HCEC 1CT (cell line): Measurements from ENCODE around the gene ULK2.
A peak's percentile ranks its signal among the peaks of the same experiment; 100 is the strongest.
"Not testable (repeated sequence)": the region's sequence is repeated elsewhere in the genome, so short reads cannot be mapped to it uniquely, and the experiment has no call there.

Experiments used
- DNase-seq: peaks from one replicate; pipeline ENCODE4 v3.0.0-alpha.2; 2017

The ULK2 gene

DNA sequence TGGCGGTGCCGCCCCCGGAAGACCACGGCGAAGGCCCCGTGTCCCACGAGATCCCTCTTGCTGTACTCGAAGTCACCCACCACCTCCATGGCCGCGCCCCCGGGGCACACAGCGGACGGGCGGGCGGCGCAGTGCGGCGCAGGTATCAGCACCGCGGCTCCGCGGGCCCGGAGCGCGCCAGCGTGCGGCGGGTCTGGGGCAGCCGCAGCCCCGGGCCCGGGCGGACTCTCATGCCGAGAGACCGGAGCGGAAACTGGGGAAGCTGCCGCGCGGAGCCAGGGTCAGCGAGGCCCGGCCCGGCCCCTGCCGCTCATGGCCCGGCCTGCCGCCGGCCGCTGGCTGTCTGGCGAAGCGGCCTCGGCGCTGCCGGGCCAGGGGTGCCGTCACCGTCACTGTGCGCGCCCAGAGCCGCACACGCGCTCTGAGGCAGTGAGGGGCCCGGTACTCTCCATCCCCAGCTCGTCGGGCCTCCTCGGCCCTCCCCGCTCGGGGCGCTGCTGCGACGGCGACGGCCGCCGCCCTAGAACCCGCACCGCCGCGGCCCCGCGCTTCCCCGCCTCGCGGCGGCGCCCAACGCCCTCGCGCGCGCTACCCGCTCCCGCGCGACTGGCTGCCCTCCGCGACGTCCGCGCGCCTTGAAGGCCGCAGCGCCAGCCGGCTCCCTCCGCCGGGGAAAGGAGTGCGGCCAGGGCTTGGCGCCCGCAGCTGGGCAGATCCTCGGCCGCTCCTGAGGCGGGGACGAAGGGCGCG is at the start of gene ULK2:
TSS of gene ULK2 (minus strand) at position 608 of the 750 bp plus-strand sequence. CDS start at position 89, 519 bp downstream.
- DNase-seq: peak; percentile 34

DNA sequence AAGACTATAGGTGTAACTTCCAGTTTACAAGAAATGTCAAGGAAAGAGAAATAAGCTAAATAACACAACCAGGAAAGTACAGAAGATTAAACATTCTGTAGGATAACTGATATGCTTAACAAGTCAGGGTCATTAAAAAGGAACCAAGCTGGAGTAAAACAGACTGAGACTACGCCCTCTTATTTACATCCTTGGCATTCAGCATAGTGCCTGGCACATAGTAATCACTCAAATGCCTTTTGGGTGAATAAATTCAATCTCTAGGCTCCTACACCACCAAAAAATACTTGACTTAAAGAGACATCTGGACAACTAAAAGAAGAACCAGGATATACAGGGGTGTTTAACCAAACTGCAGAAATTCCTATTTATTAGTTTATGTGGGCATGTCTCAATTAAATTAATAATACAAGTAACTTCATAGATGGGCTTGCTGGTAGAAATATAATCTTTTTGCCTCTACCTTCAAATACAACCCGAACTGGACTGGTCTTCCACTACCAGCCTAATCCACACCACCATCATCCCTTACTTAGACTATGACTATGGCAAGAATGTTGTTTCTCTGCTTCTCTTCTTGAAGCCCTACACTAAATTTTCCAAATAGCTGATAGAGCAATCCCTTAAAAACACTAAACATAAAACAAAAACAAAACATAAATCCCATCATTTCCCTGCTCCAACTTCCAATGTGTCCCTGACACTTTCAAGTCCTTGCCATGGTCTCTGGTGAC is 47.7 kb upstream of the ULK2 start:
- no peak for DNase-seq

DNA sequence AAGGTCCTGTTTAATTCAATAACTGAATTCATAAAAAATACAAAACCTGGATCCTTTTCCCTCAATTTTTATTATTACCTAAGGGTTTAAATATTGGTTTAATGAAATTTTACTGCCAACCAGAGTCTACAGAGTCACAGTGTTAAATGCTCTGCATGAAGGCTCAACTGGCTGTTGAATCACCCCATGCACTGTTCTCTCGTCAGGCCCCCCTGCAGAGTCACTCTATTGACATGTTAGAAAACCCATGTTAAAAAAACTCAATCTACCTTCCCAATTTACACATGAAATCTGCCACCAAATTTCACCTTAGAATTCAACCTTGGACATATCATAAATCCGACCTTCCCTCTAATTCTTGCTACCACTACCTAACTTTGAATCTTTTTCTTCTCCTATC is 43.3 kb upstream of the ULK2 start:
- DNase-seq: no peak

DNA sequence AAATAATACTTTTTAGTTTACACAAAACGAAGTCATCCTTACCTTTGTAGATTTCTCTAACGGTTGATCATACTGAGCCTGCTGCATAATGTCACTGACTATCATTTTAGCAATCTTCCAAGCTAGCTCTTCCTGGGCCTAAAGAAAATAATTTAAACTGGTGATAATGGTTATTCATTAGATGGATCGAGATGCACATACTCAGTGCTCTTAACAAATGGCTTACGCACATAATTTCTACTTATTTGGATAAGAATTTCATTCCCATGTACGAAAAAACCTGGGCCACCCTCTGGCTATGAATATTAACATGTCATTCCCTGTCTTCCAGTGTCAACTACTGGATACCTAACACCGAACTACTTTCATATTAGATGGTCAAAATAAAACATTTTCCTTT is 41.4 kb upstream of the ULK2 start:
- no peak for DNase-seq

DNA sequence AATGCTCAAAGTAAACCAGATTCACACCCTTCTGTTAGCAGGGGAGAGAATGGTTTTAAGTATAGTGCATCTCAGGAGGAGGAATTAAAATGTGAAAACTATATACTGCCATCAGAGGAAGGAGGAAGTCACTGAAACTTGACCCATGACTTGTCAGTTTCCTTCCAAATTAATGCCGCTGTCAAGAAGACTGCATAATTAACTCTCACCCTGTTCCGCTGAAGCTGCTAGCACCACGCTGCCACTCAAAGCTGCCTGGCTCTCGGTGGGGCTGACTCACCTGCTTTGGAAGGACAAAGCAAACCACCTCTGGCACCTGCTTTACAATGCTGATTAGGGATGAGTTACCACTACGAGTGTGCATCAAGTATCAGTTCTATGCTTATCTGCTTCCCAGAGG is 37.8 kb upstream of the ULK2 start:
- no peak for DNase-seq

DNA sequence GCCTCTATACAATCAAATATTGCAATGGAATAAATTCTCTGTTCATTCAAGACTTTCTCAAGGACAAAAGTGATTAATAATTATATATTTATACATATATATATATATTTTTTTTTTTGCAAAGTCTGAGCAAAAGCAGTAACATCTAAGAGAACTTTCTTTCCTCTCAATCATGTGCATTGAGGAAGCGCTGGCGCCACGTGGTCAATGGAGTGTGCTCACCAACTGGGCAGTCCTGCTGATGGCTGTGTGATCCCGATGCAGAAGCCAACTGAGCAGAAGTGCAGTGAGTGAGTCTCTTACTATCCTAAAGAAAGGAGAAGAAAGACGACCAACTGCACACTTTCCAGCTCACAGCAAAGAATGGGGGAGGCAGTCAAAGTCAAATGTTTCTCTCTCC is 37.2 kb upstream of the ULK2 start:
- DNase-seq: no peak

DNA sequence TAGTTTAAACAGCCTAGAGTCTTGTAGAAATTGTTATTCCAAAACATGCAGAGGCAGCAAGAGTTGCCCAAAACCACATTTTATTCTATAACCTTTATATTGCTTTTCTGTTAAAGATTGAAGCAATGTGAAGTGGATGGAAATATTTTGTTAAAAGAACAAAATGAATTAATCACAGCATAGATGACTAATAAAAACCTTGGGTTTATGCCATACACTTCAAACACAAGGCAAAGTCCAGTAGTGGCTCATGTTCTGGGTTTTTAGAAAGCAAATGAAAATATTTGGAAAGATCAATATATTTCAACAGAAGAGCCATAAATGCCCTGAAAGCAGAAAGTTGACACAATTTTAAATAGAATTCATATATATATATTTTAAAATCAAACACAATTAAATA is 36.7 kb upstream of the ULK2 start:
- peak; percentile 48 for DNase-seq

DNA sequence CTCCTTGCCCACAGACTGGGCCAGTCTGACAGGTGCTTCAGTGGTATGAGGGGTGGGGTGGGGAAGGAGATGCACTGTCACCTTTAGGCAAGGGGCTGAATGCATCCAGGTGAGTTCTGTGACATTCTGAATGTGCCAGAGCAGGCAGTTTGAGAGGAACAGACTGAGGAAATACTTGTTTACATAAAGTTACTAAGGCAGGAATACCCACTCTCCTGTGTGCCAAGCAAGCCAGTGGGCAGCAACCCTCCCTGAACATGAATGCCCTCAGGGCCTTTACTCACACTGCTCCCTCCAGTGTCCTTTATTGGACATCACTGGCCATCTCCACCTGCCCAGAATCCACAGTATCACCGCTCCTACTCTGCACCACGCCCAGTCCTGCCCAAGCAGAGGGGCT is 33.1 kb upstream of the ULK2 start:
- DNase-seq: no peak

DNA sequence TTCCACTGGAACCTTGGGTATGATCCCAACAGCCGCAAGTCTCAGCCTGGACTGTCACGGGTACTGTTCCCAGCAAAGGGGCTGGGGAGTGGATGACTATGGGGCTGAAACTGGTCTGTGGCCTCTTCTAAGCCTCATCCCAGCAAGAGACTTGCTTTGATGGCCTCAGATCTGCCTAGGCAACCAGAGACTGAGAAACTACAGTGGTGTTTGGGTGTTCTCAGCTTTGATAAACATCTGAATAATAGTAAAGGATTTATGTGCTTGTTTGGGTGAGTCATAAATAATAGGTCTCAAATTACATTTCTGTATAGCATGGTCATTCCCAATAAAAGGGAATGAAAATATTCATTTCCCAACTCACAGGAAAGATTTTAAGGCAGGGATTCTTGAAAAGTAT is 30.2 kb upstream of the ULK2 start:
- peak; percentile 88 for DNase-seq

DNA sequence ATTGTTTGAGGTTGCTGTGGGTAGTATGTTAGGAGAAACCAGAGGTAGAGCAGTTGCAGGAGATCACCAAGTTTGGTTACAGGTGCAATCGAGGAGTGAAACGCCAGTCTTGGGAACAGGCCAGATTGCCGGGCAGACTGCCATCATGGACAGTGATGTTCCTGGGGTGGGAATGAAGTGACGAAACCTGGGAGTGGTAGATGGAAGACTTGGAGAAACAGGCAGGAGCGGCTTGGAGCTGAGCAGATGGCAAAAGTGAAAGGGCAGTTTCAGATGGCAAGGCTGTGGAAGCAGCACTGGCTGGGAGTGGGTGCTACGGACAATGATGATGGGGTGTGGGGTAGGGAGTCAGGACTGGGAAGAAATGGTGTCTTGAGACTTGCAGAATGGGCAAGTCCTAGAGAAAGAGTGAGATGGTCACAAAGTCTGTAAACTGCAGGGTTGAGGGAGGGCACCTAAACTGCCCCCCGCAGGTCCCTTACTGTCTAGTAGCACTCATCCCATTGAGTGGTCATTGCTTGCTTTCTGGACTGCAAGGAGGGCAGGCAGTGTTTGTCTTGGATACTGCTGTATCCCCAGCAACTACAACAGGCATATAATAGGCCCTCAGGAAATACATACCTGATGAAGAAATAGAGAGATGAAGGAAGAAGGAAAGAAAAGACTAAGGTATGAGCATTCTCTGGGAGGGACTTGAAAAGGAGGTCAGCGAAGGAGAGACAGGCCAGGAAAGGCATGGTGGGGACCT is 29.5 kb upstream of the ULK2 start:
- no peak for DNase-seq

DNA sequence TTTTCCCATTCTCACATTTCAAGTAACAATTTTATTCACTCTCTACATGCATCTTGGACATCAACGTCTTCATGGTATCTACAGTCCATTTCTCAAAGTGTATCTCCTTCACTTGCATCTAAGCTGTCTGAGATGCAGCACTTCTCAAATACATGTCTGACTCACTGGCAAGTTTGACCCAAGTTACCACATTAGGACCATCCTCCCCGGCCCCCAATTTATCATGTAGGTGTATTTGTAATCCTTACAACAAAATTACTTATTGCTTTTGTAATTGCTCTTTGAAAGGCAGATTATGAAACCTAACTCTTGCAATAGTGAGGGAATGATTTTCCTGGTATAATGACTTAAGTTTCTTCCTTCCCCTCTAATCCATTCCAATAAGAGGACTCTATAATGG is 28.9 kb upstream of the ULK2 start:
- DNase-seq: no peak

DNA sequence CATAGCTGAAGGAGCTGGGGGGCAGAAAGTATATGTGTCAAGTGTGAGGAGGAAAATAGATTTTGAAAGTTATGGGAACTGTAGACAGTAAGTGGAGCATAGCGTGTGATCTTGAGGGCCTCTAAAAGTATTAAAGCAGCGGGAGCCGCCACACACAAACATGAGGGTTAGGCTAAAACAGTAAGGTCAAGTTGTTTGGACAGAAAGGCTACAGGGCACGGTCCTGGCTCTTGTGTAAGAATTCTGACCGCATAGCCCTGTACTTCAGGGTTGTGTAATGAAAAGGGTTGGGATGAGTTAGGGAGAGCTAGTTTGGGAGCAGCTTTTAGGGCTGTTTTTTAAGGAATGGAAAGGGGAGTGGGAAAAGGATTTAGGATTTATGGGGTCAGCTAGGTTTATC is 22.8 kb upstream of the ULK2 start:
- DNase-seq: not testable (repeated sequence)

DNA sequence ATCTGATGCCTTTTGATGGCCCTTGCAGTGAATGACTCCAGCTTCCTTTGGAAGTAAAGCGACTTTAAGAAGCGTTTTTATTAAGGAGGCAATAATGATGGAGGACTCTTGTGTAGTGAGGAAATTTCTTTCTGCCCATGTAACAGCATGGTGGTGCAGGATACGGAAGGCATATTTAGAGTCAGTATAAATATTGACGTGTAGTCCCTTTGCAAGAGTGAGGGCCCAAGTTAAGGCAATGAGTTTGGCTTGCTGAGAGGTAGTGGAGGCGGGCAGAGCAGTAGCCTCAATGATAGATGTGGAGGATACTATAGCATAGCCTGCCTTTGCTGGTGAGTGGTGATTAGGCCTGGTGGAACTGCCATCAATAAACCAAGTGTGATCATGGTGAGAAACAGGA is 22.3 kb upstream of the ULK2 start:
- not testable (repeated sequence) for DNase-seq

DNA sequence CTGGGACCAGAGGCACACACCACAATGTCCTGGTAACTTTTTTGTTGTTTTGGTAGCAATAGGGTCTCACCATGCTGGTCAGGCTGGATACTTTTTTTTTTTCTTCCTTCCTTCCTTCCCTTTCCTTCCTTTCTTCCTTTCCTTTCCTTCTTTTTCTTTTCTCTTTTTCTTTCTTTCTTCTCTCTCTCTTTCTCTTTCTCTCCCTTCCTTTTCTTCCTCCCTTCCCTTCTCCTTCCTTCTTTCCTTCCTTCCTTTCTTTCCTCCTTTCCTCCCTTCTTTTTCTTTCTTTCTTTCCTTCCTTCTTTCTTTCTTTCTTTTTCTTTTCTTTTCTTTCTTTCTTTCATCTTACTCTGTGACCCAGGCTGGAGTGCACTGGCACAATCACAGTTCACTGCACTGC is 18.4 kb upstream of the ULK2 start:
- no peak for DNase-seq

DNA sequence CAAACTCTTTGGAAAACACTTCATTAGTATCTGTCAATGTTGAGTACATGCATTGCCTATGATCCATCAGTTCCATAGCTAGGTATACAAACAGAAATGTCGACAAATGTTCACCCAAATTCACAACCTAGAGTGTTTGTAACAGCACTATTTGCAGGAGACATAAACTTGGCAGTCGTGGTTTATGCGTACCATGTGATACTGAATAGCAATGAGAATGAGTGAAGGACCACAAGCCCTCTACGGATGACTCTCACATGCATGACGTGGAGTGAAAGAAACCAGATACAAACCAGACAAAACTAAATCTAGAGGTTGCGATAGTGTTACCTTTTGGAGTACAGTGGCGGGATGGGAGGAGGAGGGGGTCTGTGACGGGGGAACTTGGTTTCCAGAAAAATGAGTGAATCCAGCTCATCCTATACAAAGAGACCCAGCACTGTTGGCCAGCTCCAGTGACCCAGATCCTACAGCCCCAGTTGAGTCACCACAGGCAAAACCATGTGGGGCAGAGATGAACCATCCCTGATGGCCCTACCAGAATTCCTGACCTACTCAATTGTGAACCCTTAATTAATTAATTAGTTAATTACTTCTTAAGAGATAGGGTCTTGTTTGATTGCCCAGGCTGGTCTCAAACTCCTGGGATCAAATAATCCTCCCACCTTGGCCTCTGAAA is 15.9 kb upstream of the ULK2 start:
- DNase-seq: no peak

DNA sequence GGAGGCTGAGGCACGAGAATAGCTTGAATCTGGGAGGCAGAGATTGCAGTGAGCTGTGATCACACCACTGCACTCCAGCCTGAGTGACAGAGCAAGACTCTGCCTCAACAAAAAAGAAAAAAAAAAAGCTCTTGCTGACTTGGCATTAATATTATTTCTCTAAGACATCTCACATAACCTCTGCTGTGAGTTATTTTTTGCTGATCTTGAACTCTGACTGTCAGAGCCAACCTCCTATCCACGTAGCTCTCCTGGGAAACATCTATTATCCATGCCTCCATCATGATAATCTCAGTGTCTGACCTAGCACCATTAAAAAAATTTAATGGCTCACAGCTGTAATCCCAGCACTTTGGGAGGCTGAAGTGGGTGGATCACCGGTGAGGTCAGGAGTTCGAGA is 12.7 kb upstream of the ULK2 start:
- no peak for DNase-seq

DNA sequence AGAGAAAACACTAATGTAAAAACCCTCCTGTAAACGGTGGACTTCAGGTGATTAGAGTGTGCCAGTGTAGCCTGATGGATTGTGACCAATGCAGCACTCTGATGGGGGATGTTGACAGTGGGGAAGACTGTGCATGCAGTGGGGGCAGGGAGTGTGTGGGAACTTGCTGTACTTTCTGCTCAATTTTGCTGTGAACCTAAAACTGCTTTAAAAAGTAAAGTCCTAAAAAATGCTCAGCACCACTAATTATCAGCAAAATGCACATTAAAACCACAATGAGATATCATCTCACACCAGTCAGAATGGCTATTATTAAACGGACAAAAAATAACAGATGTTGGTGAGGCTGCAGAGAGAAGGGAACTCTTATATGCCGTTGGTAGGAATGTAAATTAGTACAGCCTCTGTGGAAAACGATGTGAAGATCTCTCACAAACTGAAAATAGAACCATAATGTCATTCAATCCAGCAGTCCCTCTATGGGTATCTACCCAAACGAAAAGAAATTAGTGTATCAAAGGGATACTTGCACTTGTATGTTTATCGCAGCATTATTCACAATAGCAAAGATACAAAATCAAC is 9.7 kb upstream of the ULK2 start:
- no peak for DNase-seq

DNA sequence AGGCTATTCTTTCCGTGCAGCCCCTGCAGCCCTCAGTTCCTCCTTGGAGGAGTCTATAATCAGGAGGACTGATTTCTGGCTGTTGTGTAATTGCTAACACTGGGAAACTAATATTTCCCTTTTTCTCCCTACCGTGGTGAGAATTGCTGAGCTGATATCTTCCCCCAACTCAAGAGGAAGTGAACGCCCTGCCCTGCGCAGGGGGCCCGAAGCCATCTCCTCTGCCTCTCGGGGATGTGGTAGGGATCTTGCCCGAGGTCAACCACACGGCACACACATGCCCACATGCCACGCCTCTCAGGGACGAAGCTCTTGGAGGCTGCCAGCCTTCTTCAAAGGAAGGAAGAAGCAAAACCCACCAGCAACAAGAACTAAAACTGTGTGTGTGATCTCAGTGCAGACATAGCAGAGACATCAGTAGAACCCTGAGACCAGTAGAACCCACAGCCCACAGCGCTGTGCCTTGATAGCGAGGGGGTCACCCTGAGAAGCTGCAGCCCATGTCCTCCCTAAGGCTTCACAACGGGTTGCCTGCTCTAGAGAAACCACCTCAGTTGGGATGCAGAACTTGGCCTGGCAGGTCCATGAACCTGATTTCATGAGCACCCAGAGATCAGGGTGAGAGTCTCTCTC is 8.9 kb upstream of the ULK2 start:
- DNase-seq: no peak

DNA sequence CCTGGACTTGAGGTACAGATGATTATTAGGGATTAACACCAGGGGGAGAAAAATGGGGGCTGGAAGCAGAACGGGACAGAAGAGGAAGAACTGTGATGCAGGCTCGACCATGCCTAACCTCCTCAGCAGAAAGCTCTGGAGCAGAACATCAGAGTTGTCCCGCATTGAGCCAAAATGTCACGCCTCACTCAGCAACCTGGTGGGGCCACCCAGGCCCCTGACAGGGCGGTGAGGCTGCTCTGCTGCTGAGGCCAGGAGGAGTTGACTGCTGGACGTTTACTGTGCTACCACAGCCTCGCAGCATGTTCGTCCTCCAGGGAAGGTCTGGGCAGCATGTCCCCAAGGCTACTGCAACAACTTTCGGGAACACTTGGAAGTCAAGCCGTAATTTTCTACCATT is 6.5 kb upstream of the ULK2 start:
- no peak for DNase-seq

DNA sequence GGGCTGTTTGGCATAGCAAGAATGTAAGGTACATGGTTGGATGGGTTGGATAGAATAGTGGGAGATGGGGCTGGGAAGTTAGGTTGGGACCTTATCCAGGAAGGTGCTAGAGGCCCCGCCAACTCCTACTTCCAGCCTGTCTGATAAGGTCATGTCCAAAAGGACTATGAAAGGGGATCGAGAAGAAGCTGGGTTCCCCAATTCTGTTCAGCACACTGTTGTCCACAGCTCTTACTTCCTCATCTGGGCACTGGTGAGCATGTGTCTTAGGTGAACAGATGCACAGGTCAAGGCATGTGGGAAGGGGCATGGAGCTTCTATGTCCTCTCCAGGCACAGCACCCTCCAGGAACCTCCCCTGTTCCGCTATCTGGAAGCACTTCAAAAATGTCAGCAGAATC is 5.6 kb upstream of the ULK2 start:
- no peak for DNase-seq

DNA sequence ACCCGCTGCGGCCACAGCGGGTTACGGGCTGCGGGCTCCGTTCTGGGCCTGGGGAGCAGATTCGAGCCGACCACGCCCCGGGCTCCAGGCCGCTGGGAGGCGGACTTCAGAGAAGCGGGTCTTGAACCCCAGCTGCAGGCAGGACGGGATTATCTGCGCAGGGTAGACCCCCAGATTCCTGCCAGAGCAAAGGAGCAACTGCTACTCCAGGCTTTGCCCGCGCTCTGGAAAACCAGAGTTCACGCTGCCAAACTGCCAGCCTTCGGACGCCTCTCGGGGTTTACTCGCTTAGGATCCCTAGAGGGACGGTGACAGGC is 301 bp upstream of the ULK2 start:
- no peak for DNase-seq

DNA sequence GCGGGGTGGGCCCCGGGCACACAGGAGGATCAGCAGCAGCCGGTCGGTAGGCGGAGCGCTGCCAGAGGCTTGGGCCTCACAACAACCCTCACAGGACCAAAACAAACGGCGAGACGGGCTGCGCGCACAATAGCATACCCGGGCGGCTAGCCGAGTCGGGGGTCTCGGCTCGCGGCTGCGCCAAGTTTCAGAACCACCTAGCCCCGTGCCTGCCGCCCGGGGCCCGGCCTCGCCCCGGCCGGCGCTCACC is 732 bp downstream of the ULK2 start:
- DNase-seq: peak; percentile 32

DNA sequence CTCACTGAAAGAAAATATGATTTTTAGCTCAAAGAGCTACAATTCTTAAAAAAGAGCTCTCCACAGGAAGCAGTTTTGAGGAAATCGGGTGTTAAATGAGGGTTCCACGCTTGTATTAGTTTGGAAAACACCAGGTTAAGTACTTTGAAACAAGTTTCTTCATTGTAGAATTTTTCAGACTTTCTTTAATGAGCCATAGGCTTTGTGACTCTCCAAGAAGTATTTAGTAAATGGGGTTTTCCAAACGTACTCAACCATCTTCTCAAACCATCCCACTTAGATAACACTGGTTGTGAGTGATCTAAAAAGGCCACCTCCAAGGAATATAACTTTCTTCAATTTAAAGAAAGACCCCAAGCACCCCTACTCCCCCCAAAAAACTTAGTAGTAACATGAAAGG is 2.7 kb downstream of the ULK2 start:
- no peak for DNase-seq
